GM12878 (cell line): ENCODE data around the gene DPH6. TPM values are rescaled to one million over a fixed set of nuclear protein-coding genes. Genes with fewer than 3 reads are reported as not detected.
A peak's percentile ranks its signal among the peaks of the same experiment; 100 is the strongest.

Experiments used
- ATAC-seq: fragments of 200-7000 bp; cut with Tn5 transposase; 3 replicates; pipeline ENCODE4 v1.9.1; 2020; ENCODE audit warnings: mild to moderate bottlenecking, moderate library complexity
- BruUV-seq: library from RNA; stranded (reverse); fragments of 400-500 nt; replicated peaks from 2 replicates; lab custom pipeline; 2021; lab: Mats Ljungman, UMichigan
- CTCF ChIA-PET: fragments of 300-600 bp; sonication (Branson Sonifier 250); formaldehyde crosslinking; extraction: SDS; loops from one replicate; lab custom pipeline; 2021; ENCODE audit warnings: inconsistent platforms; lab: Yijun Ruan, JAX
- POLR2A ChIA-PET: fragments of 350-600 bp; formaldehyde crosslinking; extraction: SDS; loops from one replicate; lab custom pipeline; 2021; ENCODE audit warnings: inconsistent platforms; lab: Charles Lee
- RAD21 ChIA-PET: fragments of 300-600 bp; sonication (Branson Sonifier 250); formaldehyde crosslinking; loops from one replicate; lab custom pipeline; 2023; ENCODE audit warnings: antibody characterized with exemption; ENCODE audit not compliant: unreplicated experiment; lab: Charles Lee
- SMC1A ChIA-PET: fragments of 300-600 bp; sonication (Branson Sonifier 250); formaldehyde crosslinking; loops from one replicate; lab custom pipeline; 2023; ENCODE audit not compliant: unreplicated experiment, uncharacterized antibody; lab: Charles Lee
- DNase-seq: peaks from one replicate; pipeline ENCODE4 v3.0.0-alpha.2; 2011; ENCODE audit warnings: low read depth, low spot score
- FAIRE-seq: peaks from 3 replicates; lab custom pipeline; 2011; peaks lifted over from hg19 to GRCh38; lab: Jason Lieb, UNC
- H2AFZ ChIP-seq: 2 replicates; pipeline ENCODE4 v1.6.0; 2011; ENCODE audit warnings: low read depth, low read length, control low read depth; ENCODE audit not compliant: control insufficient read depth
- H3K27ac ChIP-seq: 2 replicates; pipeline ENCODE4 v1.5.1; 2011; ENCODE audit warnings: control low read depth; ENCODE audit not compliant: control insufficient read depth, insufficient read depth
- H3K27me3 ChIP-seq, 2 experiments: replicated peaks in 1 of 2; 2 replicates each; pipeline versions ENCODE4 v1.6.0 to v1.6.1; 2011; ENCODE audit warnings: low read length in 1 of 2; ENCODE audit not compliant: control insufficient read depth in 2 of 2, insufficient read depth in 2 of 2
- H3K36me3 ChIP-seq, 2 experiments: 2 replicates each; pipeline ENCODE4 v1.5.1; 2011; ENCODE audit warnings: low read length in 1 of 2; ENCODE audit not compliant: control insufficient read depth in 2 of 2, insufficient read depth in 2 of 2
- H3K4me1 ChIP-seq: 2 replicates; pipeline ENCODE4 v1.6.1; 2011; ENCODE audit warnings: mild to moderate bottlenecking, low read length, moderate library complexity, mixed read lengths; ENCODE audit not compliant: control insufficient read depth, insufficient read depth
- H3K4me2 ChIP-seq: 2 replicates; pipeline ENCODE4 v1.6.0; 2011; ENCODE audit warnings: control low read depth; ENCODE audit not compliant: control insufficient read depth, insufficient read depth
- H3K4me3 ChIP-seq: fragments of 200-600 bp; sonication (generic); 2 replicates; pipeline ENCODE4 v1.5.1; 2016
- H3K79me2 ChIP-seq: 2 replicates; pipeline ENCODE4 v1.6.0; 2011; ENCODE audit warnings: low read length; ENCODE audit not compliant: control insufficient read depth, insufficient read depth
- H3K9ac ChIP-seq: 2 replicates; pipeline ENCODE4 v1.8.0; 2011; ENCODE audit warnings: low read length, control low read depth, mixed read lengths; ENCODE audit not compliant: control insufficient read depth, insufficient read depth
- H3K9me3 ChIP-seq: replicated peaks from 3 replicates; pipeline ENCODE4 v1.5.1; 2011; ENCODE audit warnings: mild to moderate bottlenecking, low read length; ENCODE audit not compliant: control insufficient read depth, insufficient read depth
- H4K20me1 ChIP-seq: 2 replicates; pipeline ENCODE4 v1.6.0; 2011; ENCODE audit not compliant: control insufficient read depth, insufficient read depth
- RAD21 ChIP-seq: IDR thresholded peaks from 2 replicates; pipeline ENCODE4 v1.6.1; 2011; ENCODE audit warnings: mild to moderate bottlenecking, low read depth, low read length, moderate library complexity; ENCODE audit not compliant: insufficient read depth
- SIN3A ChIP-seq: IDR thresholded peaks from 2 replicates; pipeline ENCODE4 v1.6.1; 2012; ENCODE audit warnings: low read depth, low read length, improper control_type of control experiment
- SMC3 ChIP-seq: IDR thresholded peaks from 2 replicates; pipeline ENCODE4 v1.6.1; 2011; ENCODE audit warnings: low read length, improper control_type of control experiment, borderline replicate concordance
- in situ Hi-C: fragments of 300-500 bp; cut with MboI; formaldehyde crosslinking; loops from 9 replicates; pipeline ENCODE4 v1.14.3; 2018; ENCODE audit warnings: mixed read lengths
- intact Hi-C: fragments of 100-400 bp; cut with micrococcal nuclease; formaldehyde crosslinking; loops from one replicate; pipeline ENCODE4 v1.14.2; 2022; ENCODE audit not compliant: unreplicated experiment
- polyA plus RNA-seq, 11 experiments: library from polyadenylated mRNA; depleted of rRNA in 4 of 11; unstranded in 6 of 11; stranded (reverse) in 5 of 11; fragments of >200 nt; fragmentation: Nextera tagmentation in 4 of 11; fragmentation: Illumina TruSeq in 1 of 11; extraction: Ambion mirVana in 4 of 11; extraction: Trizol in 1 of 11; gene quantifications; 1 replicate in 1 of 11; 2 replicates in 10 of 11; pipeline versions ENCODE4 v1.2.1 to v1.2.3, GENCODE V29; 2011 to 2016; ENCODE audit warnings: inconsistent platforms in 2 of 11, missing spikeins in 2 of 11, low read depth in 1 of 11
- total RNA-seq, 4 experiments: library from RNA; depleted of rRNA in 3 of 4; stranded (reverse); fragments of >200 nt in 3 of 4; fragmentation: Illumina TruSeq in 1 of 4; extraction: Trizol in 1 of 4; gene quantifications; 2 replicates each; pipeline versions ENCODE4 v1.2.1 to v1.2.3, GENCODE V29; 2013 to 2021
- TF ChIP-seq, protein P1 (sequence below), 3 experiments: IDR thresholded peaks in 2 of 3; conservative IDR thresholded peaks in 1 of 3; 2 replicates each; pipeline ENCODE4 v1.5.1; 2011; ENCODE audit warnings: low read depth in 3 of 3, low read length in 3 of 3, mild to moderate bottlenecking in 3 of 3, control low read depth in 2 of 3, moderate library complexity in 2 of 3, inconsistent platforms in 1 of 3, mixed read lengths in 1 of 3; ENCODE audit not compliant: control insufficient read depth in 2 of 3, insufficient read depth in 1 of 3; ENCODE audit errors: extremely low read depth in 1 of 3

The DPH6 gene
- total and polyA plus RNA-seq, 10 of the 15 experiments (the other 5 are each of a cell fraction or from before 2014, with no cell fraction given) = 9.0 to 68.5 (median 17.1) TPM

DNA sequence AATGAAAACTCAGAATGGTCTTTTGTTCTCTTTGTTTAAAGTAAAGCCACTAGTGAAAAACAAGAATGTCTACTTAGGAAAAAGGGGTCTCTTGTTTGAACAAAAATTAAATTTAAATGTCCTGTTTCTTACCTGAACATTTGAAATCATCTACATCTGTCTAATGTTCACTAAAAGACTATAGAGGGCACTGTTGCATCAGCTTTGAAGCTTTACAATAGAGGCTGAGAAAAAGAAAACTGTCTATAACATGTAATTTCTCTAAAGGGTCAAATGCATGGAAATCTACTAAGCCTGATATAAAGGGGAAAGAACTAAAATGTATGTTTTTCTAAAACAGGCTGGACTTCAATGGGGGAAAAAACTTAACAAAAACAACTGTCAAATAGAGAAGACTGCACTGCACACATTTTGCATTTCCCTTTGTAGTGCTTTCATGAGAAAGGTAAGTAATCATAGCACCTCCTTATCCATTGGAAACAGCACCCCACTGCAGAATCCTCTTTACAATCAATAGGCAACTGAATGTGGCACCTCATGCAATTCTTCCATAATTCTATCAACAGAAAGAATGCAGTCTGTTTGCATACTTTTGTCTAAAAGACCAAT is 26.3 kb downstream of the DPH6 start:
- intact Hi-C loops = loop anchor here (5.0 to 10.0 kb wide), 5 partner anchors 227 to 1585 kb away; partner anchors contain the start of gene MEIS2
- peak overlapping the region; percentile 8; the same call in 1 of the 2 replicates for H2AFZ ChIP-seq
- no peak overlapping the region for H3K4me3 ChIP-seq
- ChIA-PET POLR2A (interaction anchor here (0.6 kb wide), 1 partner anchor 563 kb away, joined by 5 read pairs; no protein-coding TSS in a partner anchor), RAD21 (interaction anchor here (0.7 to 3.3 kb wide), 4 partner anchors 23 to 501 kb away, joined by 3 to 11 read pairs (median 6); no protein-coding TSS in a partner anchor), SMC1A (interaction anchor here (0.6 to 1.2 kb wide), 4 partner anchors 9 to 1359 kb away, joined by 3 read pairs; no protein-coding TSS in a partner anchor), CTCF (interaction anchor here (0.6 to 2.8 kb wide), 20 partner anchors 8 to 1615 kb away, joined by 3 to 12 read pairs (median 4); partner anchors contain the start of gene DPH6)
- no peaks in the 10 kb centered on the region for H3K9me3 ChIP-seq
- in situ Hi-C loops = loop anchor here (10.0 kb wide), 1 partner anchor 1575 kb away; no protein-coding TSS in a partner anchor
- no peak overlapping the region for H3K4me2 ChIP-seq
- BruUV-seq = no TSS peak
- peak; percentile 19 for DNase-seq
- peak; percentile 79 for ATAC-seq
- no peak overlapping the region for H3K9ac ChIP-seq
- no peaks in the 10 kb centered on the region for H3K4me1 ChIP-seq
- no peaks in the 10 kb centered on the region for H3K27me3 ChIP-seq
- no peaks in the 10 kb centered on the region for H4K20me1 ChIP-seq
- no peaks in the 10 kb centered on the region for H3K36me3 ChIP-seq
- no peaks in the 10 kb centered on the region for H3K79me2 ChIP-seq
- H3K27ac ChIP-seq = no peak overlapping the region
- peak; percentile 79 for FAIRE-seq
- TF ChIP-seq RAD21 (peak; percentile 88), SMC3 (peak; percentile 56; the same call in 1 of the 2 replicates), SIN3A (no peak)
- TF ChIP-seq, protein P1, sequence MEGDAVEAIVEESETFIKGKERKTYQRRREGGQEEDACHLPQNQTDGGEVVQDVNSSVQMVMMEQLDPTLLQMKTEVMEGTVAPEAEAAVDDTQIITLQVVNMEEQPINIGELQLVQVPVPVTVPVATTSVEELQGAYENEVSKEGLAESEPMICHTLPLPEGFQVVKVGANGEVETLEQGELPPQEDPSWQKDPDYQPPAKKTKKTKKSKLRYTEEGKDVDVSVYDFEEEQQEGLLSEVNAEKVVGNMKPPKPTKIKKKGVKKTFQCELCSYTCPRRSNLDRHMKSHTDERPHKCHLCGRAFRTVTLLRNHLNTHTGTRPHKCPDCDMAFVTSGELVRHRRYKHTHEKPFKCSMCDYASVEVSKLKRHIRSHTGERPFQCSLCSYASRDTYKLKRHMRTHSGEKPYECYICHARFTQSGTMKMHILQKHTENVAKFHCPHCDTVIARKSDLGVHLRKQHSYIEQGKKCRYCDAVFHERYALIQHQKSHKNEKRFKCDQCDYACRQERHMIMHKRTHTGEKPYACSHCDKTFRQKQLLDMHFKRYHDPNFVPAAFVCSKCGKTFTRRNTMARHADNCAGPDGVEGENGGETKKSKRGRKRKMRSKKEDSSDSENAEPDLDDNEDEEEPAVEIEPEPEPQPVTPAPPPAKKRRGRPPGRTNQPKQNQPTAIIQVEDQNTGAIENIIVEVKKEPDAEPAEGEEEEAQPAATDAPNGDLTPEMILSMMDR (IDR thresholded peaks at IDR 0.05 in 2 of 3, conservative IDR thresholded peaks at IDR 0.05 in 1 of 3; ENCODE audit: control insufficient read depth in 2 of 3, extremely low read depth in 1 of 3, insufficient read depth in 1 of 3, low read depth in 3 of 3, low read length in 3 of 3) = peak; percentile 41 to 71 (median 62); a peak in 5 of 6 replicates
